Central memory CD8-positive, alpha-beta T cell (primary cell): ENCODE results near the gene AP5B1.

Source experiments
- ATAC-seq: fragments of 150-1000 bp; cut with Tn5 transposase; replicated peaks from 2 replicates; pipeline ENCODE4 v1.10.0; 2022; ENCODE audit warnings: mild to moderate bottlenecking, moderate FRiP score, moderate number of reproducible peaks; ENCODE audit not compliant: poor library complexity, severe bottlenecking; ENCODE audit errors: extremely low read depth
- DNase-seq, 2 donors: peaks; one replicate each; pipeline ENCODE4 v3.0.0; 2021; ENCODE audit warnings: low spot score in 2 of 2
- H3K27ac Mint-ChIP-seq: one replicate; pipeline ENCODE4 v1.8.0; 2022; ENCODE audit warnings: low read depth, mild to moderate bottlenecking, moderate library complexity, mixed read lengths
- H3K27me3 Mint-ChIP-seq: one replicate; pipeline ENCODE4 v1.8.0; 2022; ENCODE audit warnings: mixed read lengths
- H3K36me3 Mint-ChIP-seq: one replicate; pipeline ENCODE4 v1.8.0; 2022; ENCODE audit warnings: mild to moderate bottlenecking, moderate library complexity, mixed read lengths; ENCODE audit not compliant: insufficient read depth
- H3K4me1 Mint-ChIP-seq: one replicate; pipeline ENCODE4 v1.8.0; 2022; ENCODE audit warnings: mixed read lengths
- H3K4me3 Mint-ChIP-seq: one replicate; pipeline ENCODE4 v1.8.0; 2022; ENCODE audit warnings: mild to moderate bottlenecking, moderate library complexity, mixed read lengths
- H3K9me3 Mint-ChIP-seq: one replicate; pipeline ENCODE4 v1.8.0; 2022; ENCODE audit warnings: mixed read lengths

The AP5B1 gene

GRCh38 chr11:65793625-65794400 lies 13.0 kb upstream of the AP5B1 start:
- Mint-ChIP-seq H3K4me1 (peaks cover 11% of the 10 kb centered on the region), H3K27me3 (peaks cover 52% of the 10 kb centered on the region), H3K36me3 (peaks cover 3% of the 10 kb centered on the region), H3K9me3 (no peaks in the 10 kb centered on the region), H3K4me3 (no peak overlapping the region), H3K27ac (no peak overlapping the region)
- no peak for DNase-seq
- no peak for ATAC-seq

DNA sequence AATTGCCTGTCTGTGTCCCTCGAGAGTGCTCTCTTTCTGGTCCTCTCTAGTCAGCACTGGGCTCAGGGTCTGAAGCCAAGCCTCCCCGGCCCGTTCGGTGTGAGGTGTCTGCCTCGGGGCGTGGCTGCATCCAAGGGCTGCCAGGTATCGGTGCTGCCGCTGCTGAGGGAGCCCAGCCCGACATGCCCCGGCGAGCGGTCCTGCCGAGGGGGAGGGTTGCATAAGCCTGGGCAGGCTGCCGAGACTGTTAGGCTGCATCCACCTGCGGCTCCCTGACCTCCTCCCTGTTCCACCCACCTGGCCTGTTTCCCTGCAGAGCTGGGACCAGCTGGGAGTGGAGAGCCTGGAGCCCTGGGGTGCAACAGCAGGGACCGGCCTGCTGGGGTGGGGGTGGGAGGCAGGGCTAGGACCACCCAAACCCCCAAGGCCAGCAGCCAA lies 12.4 kb upstream of the AP5B1 start:
- H3K4me3 Mint-ChIP-seq: no peak overlapping the region
- ATAC-seq (no peak), DNase-seq (no peak)
- no peaks in the 10 kb centered on the region for H3K9me3 Mint-ChIP-seq
- H3K4me1 Mint-ChIP-seq: peaks cover 12% of the 10 kb centered on the region
- H3K27ac Mint-ChIP-seq: no peak overlapping the region
- H3K27me3 Mint-ChIP-seq: peaks cover 52% of the 10 kb centered on the region
- H3K36me3 Mint-ChIP-seq: peaks cover 3% of the 10 kb centered on the region

- Mint-ChIP-seq H3K27me3 (peaks cover 51% of the 10 kb centered on the region), H3K36me3 (peaks cover 3% of the 10 kb centered on the region), H3K27ac (no peak overlapping the region), H3K9me3 (no peaks in the 10 kb centered on the region), H3K4me3 (no peak overlapping the region), H3K4me1 (peaks cover 16% of the 10 kb centered on the region)
- ATAC-seq (no peak), DNase-seq (no peak)
Observed at GRCh38 chr11:65792456-65792855, 11.7 kb upstream of the AP5B1 start.

GRCh38 chr11:65791719-65792213 lies 11.0 kb upstream of the AP5B1 start:
- H3K27me3 Mint-ChIP-seq: peaks cover 44% of the 10 kb centered on the region
- no peak for DNase-seq
- H3K27ac Mint-ChIP-seq: no peak overlapping the region
- no peak overlapping the region for H3K4me3 Mint-ChIP-seq
- H3K36me3 Mint-ChIP-seq: peaks cover 3% of the 10 kb centered on the region
- H3K4me1 Mint-ChIP-seq: peaks cover 22% of the 10 kb centered on the region
- ATAC-seq: peak; percentile 91
- H3K9me3 Mint-ChIP-seq: no peaks in the 10 kb centered on the region

GRCh38 chr11:65790902-65791650 lies 10.3 kb upstream of the AP5B1 start:
- H3K4me3 Mint-ChIP-seq: no peak overlapping the region
- ATAC-seq (no peak), DNase-seq (no peak)
- peaks cover 3% of the 10 kb centered on the region for H3K36me3 Mint-ChIP-seq
- H3K4me1 Mint-ChIP-seq: peaks cover 22% of the 10 kb centered on the region
- H3K27me3 Mint-ChIP-seq: peaks cover 38% of the 10 kb centered on the region
- no peaks in the 10 kb centered on the region for H3K9me3 Mint-ChIP-seq
- H3K27ac Mint-ChIP-seq: peak overlapping the region; percentile 32

GRCh38 chr11:65790104-65790901 lies 9.5 kb upstream of the AP5B1 start:
- Mint-ChIP-seq H3K27me3 (peaks cover 41% of the 10 kb centered on the region), H3K4me1 (peaks cover 30% of the 10 kb centered on the region), H3K27ac (peak overlapping the region; percentile 32), H3K4me3 (no peak overlapping the region), H3K36me3 (peaks cover 5% of the 10 kb centered on the region), H3K9me3 (no peaks in the 10 kb centered on the region)
- ATAC-seq: no peak
- no peak for DNase-seq

GRCh38 chr11:65789230-65790103 lies 8.7 kb upstream of the AP5B1 start:
- DNase-seq (no peak), ATAC-seq (no peak)
- Mint-ChIP-seq H3K27me3 (peaks cover 48% of the 10 kb centered on the region), H3K27ac (no peak overlapping the region), H3K36me3 (peaks cover 3% of the 10 kb centered on the region), H3K9me3 (no peaks in the 10 kb centered on the region), H3K4me3 (no peak overlapping the region), H3K4me1 (peaks cover 33% of the 10 kb centered on the region)

GRCh38 chr11:65788821-65789220 lies 8.0 kb upstream of the AP5B1 start:
- H3K4me1 Mint-ChIP-seq: peaks cover 33% of the 10 kb centered on the region
- H3K4me3 Mint-ChIP-seq: no peak overlapping the region
- H3K27ac Mint-ChIP-seq: no peak overlapping the region
- H3K36me3 Mint-ChIP-seq: peaks cover 3% of the 10 kb centered on the region
- DNase-seq: no peak
- ATAC-seq: no peak
- peaks cover 54% of the 10 kb centered on the region for H3K27me3 Mint-ChIP-seq
- no peaks in the 10 kb centered on the region for H3K9me3 Mint-ChIP-seq

GRCh38 chr11:65787649-65788622 lies 7.2 kb upstream of the AP5B1 start:
- H3K9me3 Mint-ChIP-seq: no peaks in the 10 kb centered on the region
- H3K4me1 Mint-ChIP-seq: peaks cover 33% of the 10 kb centered on the region
- H3K4me3 Mint-ChIP-seq: peak overlapping the region; percentile 72
- no peak for ATAC-seq
- peaks cover 54% of the 10 kb centered on the region for H3K27me3 Mint-ChIP-seq
- peak overlapping the region; percentile 17 for H3K27ac Mint-ChIP-seq
- H3K36me3 Mint-ChIP-seq: peaks cover 3% of the 10 kb centered on the region
- no peak for DNase-seq

GRCh38 chr11:65786786-65787636 lies 6.2 kb upstream of the AP5B1 start, which contains the start of gene OVOL1:
OVOL1 (plus strand) TSS chr11:65787063; CDS start chr11:65787374, 311 bp downstream.
- Mint-ChIP-seq H3K36me3 (peaks cover 3% of the 10 kb centered on the region), H3K9me3 (no peaks in the 10 kb centered on the region), H3K27ac (peak within 1 kb of the TSS; percentile 17), H3K4me1 (peaks cover 30% of the 10 kb centered on the region), H3K27me3 (peaks cover 54% of the 10 kb centered on the region), H3K4me3 (peak within 1 kb of the TSS; percentile 75)
- ATAC-seq (no peak), DNase-seq (no peak)
